NCI-H2029 (cell line): ENCODE results near the gene ZFP62.

ENCODE experiments used
- DNase-seq: peaks from one replicate; lab custom pipeline; 2025; lab: John Stamatoyannopoulos, UW

ZFP62 gene

GRCh38 chr5:180868960-180869359 lies 7.9 kb upstream of the ZFP62 start:
- peak; percentile 63 for DNase-seq

- no peak for DNase-seq
Observed at GRCh38 chr5:180866985-180867384, 5.9 kb upstream of the ZFP62 start.

GRCh38 chr5:180865981-180866695 lies 5.1 kb upstream of the ZFP62 start:
- DNase-seq = no peak

GRCh38 chr5:180862645-180863044 lies 1.6 kb upstream of the ZFP62 start:
- DNase-seq = no peak

GRCh38 chr5:180860273-180860886 lies 696 bp downstream of the ZFP62 start:
- no peak for DNase-seq

- DNase-seq = no peak
Observed at GRCh38 chr5:180858586-180858985, 2.5 kb downstream of the ZFP62 start.

- DNase-seq = no peak
Observed at GRCh38 chr5:180853848-180854176, 7.3 kb downstream of the ZFP62 start.

GRCh38 chr5:180853121-180853847 lies 7.8 kb downstream of the ZFP62 start:
- DNase-seq = no peak

GRCh38 chr5:180852495-180852894 lies 8.6 kb downstream of the ZFP62 start:
- DNase-seq = no peak

- DNase-seq = no peak
Observed at GRCh38 chr5:180850434-180851078, 10.5 kb downstream of the ZFP62 start.

- no peak for DNase-seq
Observed at GRCh38 chr5:180849827-180850226, 11.2 kb downstream of the ZFP62 start.

GRCh38 chr5:180848878-180849277 lies 12.2 kb downstream of the ZFP62 start:
- DNase-seq = no peak

- DNase-seq = no peak
Observed at GRCh38 chr5:180848265-180848664, 12.8 kb downstream of the ZFP62 start.

- DNase-seq = no peak
Observed at GRCh38 chr5:180847026-180847425, 14.1 kb downstream of the ZFP62 start.

GRCh38 chr5:180844858-180845257 lies 16.2 kb downstream of the ZFP62 start:
- no peak for DNase-seq

- no peak for DNase-seq
Observed at GRCh38 chr5:180844432-180844831, 16.6 kb downstream of the ZFP62 start.

- DNase-seq = no peak
Observed at GRCh38 chr5:180839935-180840334, 21.1 kb downstream of the ZFP62 start.

- no peak for DNase-seq
Observed at GRCh38 chr5:180839227-180839626, 21.8 kb downstream of the ZFP62 start.

GRCh38 chr5:180837478-180837877 lies 23.6 kb downstream of the ZFP62 start:
- DNase-seq = no peak

- no peak for DNase-seq
Observed at GRCh38 chr5:180832638-180833068, 28.4 kb downstream of the ZFP62 start.

- peak; percentile 65 for DNase-seq
Observed at GRCh38 chr5:180831139-180832093, 29.7 kb downstream of the ZFP62 start.
